OCI-LY1 (cell line): Measurements from ENCODE around the gene CUTA.

ENCODE experiments used
- H2AFZ ChIP-seq: fragments of 200-600 bp; sonication (generic), shearing (Covaris generic); 2 replicates; pipeline ENCODE4 v1.6.0; 2014; ENCODE audit warnings: antibody characterized with exemption, mild to moderate bottlenecking, low read length
- H3F3A ChIP-seq: fragments of 200-600 bp; sonication (generic), shearing (Covaris generic); 2 replicates; pipeline ENCODE4 v1.6.0; 2014; ENCODE audit warnings: mild to moderate bottlenecking, antibody characterized with exemption, low read length, moderate library complexity; ENCODE audit not compliant: insufficient read depth
- H3K27ac ChIP-seq: fragments of 200-600 bp; sonication (generic); 2 replicates; pipeline ENCODE4 v1.5.1; 2014; ENCODE audit warnings: low read length, mixed run types, mild to moderate bottlenecking, low read depth; ENCODE audit not compliant: poor library complexity, severe bottlenecking
- H3K27me3 ChIP-seq: fragments of 200-600 bp; sonication (generic); 2 replicates; pipeline ENCODE4 v1.6.0; 2014; ENCODE audit warnings: antibody characterized with exemption, mild to moderate bottlenecking, low read length, moderate library complexity; ENCODE audit not compliant: insufficient read depth
- H3K36me3 ChIP-seq: fragments of 200-600 bp; sonication (generic); 2 replicates; pipeline ENCODE4 v1.6.1; 2014; ENCODE audit warnings: mild to moderate bottlenecking, antibody characterized with exemption, low read length, moderate library complexity, mixed read lengths; ENCODE audit not compliant: insufficient read depth
- H3K4me1 ChIP-seq: fragments of 200-600 bp; sonication (generic); 2 replicates; pipeline ENCODE4 v1.5.1; 2014; ENCODE audit warnings: mild to moderate bottlenecking, low read length, moderate library complexity; ENCODE audit not compliant: insufficient read depth, severe bottlenecking
- H3K4me2 ChIP-seq: fragments of 200-600 bp; sonication (generic), shearing (Covaris generic); 2 replicates; pipeline ENCODE4 v1.6.1; 2014; ENCODE audit warnings: low read length
- H3K4me3 ChIP-seq: fragments of 200-600 bp; sonication (generic); 2 replicates; pipeline ENCODE4 v1.5.1; 2014; ENCODE audit warnings: low read length, low read depth, mild to moderate bottlenecking, mixed read lengths; ENCODE audit not compliant: poor library complexity, severe bottlenecking
- H3K79me2 ChIP-seq: fragments of 200-600 bp; shearing (Covaris generic); 2 replicates; pipeline ENCODE4 v1.6.1; 2016; ENCODE audit warnings: mixed run types, low read length, mixed read lengths; ENCODE audit not compliant: insufficient read depth
- H3K9ac ChIP-seq: fragments of 200-600 bp; sonication (generic), shearing (Covaris generic); 2 replicates; pipeline ENCODE4 v1.6.1; 2014; ENCODE audit warnings: mild to moderate bottlenecking, low read length, mixed read lengths
- H3K9me2 ChIP-seq: fragments of 200-600 bp; sonication (generic), shearing (Covaris generic); 2 replicates; pipeline ENCODE4 v1.6.1; 2014; ENCODE audit warnings: low read depth, mild to moderate bottlenecking, low read length, mixed read lengths
- H3K9me3 ChIP-seq: fragments of 200-600 bp; shearing (Covaris generic); 2 replicates; pipeline ENCODE4 v1.6.1; 2014; ENCODE audit warnings: low read length, mixed read lengths
- H4K20me1 ChIP-seq: fragments of 200-600 bp; sonication (generic), shearing (Covaris generic); 2 replicates; pipeline ENCODE4 v1.6.0; 2016; ENCODE audit warnings: mild to moderate bottlenecking, low read length; ENCODE audit not compliant: insufficient read depth
- EZH2 ChIP-seq: fragments of 200-600 bp; sonication (generic), shearing (Covaris generic); IDR thresholded peaks from 2 replicates; pipeline ENCODE4 v1.8.0; 2017; ENCODE audit warnings: borderline replicate concordance, mixed run types, mild to moderate bottlenecking, antibody characterized with exemption, low read length, moderate library complexity, mixed read lengths
- TF ChIP-seq, protein P1 (sequence below): fragments of 200-600 bp; sonication (generic), shearing (Covaris generic); IDR thresholded peaks from 2 replicates; pipeline ENCODE4 v1.5.1; 2017; ENCODE audit warnings: mild to moderate bottlenecking, antibody characterized with exemption, low read length, moderate library complexity, mixed read lengths

The CUTA gene

DNA sequence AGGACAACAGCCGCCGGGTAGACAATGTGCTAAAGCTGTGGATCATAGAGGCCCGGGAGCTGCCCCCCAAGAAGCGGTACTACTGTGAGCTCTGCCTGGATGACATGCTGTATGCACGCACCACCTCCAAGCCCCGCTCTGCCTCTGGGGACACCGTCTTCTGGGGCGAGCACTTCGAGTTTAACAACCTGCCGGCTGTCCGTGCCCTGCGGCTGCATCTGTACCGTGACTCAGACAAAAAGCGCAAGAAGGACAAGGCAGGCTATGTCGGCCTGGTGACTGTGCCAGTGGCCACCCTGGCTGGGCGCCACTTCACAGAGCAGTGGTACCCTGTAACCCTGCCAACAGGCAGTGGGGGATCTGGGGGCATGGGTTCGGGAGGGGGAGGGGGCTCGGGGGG is 19.8 kb upstream of the CUTA start:
- H3K36me3 ChIP-seq, result peaks cover 32% of the 10 kb centered on the region
- H3K79me2 ChIP-seq, result no peaks in the 10 kb centered on the region
- no peaks in the 10 kb centered on the region for H4K20me1 ChIP-seq
- no peaks in the 10 kb centered on the region for H3F3A ChIP-seq
- no peak overlapping the region for H3K9ac ChIP-seq
- no peak overlapping the region for H3K4me3 ChIP-seq
- H3K4me1 ChIP-seq, result peaks cover 2% of the 10 kb centered on the region
- H3K27ac ChIP-seq, result no peak overlapping the region
- no peaks in the 10 kb centered on the region for H3K9me3 ChIP-seq
- TF ChIP-seq, protein P1, sequence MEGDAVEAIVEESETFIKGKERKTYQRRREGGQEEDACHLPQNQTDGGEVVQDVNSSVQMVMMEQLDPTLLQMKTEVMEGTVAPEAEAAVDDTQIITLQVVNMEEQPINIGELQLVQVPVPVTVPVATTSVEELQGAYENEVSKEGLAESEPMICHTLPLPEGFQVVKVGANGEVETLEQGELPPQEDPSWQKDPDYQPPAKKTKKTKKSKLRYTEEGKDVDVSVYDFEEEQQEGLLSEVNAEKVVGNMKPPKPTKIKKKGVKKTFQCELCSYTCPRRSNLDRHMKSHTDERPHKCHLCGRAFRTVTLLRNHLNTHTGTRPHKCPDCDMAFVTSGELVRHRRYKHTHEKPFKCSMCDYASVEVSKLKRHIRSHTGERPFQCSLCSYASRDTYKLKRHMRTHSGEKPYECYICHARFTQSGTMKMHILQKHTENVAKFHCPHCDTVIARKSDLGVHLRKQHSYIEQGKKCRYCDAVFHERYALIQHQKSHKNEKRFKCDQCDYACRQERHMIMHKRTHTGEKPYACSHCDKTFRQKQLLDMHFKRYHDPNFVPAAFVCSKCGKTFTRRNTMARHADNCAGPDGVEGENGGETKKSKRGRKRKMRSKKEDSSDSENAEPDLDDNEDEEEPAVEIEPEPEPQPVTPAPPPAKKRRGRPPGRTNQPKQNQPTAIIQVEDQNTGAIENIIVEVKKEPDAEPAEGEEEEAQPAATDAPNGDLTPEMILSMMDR, result no peak
- no peak for TF ChIP-seq EZH2
- H3K27me3 ChIP-seq, result no peaks in the 10 kb centered on the region
- no peak overlapping the region for H3K4me2 ChIP-seq
- no peak overlapping the region for H2AFZ ChIP-seq
- no peaks in the 10 kb centered on the region for H3K9me2 ChIP-seq

DNA sequence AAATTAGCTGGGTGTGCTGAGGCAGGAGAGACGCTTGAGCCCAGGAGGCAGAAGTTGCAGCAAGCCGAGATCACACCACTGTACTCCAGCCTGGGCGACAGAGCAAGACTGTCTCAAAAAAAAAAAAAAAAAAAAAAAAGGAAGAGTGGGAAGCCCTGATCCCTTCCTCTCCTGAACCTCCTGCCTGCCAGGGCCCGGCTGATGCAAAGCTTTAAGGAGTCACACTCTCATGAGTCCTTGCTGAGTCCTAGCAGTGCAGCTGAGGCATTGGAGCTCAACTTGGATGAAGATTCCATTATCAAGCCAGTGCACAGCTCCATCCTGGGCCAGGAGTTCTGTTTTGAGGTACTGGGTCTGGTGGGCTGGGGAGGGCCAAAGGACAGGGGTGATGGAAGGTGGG is 17.1 kb upstream of the CUTA start:
- Histone ChIP-seq H3K36me3 (peaks cover 28% of the 10 kb centered on the region), H3K27me3 (no peaks in the 10 kb centered on the region), H3K4me3 (no peak overlapping the region), H3K79me2 (no peaks in the 10 kb centered on the region), H4K20me1 (no peaks in the 10 kb centered on the region), H2AFZ (no peak overlapping the region), H3K4me2 (no peak overlapping the region), H3F3A (no peaks in the 10 kb centered on the region), H3K9ac (no peak overlapping the region), H3K9me2 (no peaks in the 10 kb centered on the region), H3K4me1 (peaks cover 25% of the 10 kb centered on the region), H3K27ac (no peak overlapping the region), H3K9me3 (no peaks in the 10 kb centered on the region)
- no peak for TF ChIP-seq EZH2
- TF ChIP-seq, protein P1, result no peak

DNA sequence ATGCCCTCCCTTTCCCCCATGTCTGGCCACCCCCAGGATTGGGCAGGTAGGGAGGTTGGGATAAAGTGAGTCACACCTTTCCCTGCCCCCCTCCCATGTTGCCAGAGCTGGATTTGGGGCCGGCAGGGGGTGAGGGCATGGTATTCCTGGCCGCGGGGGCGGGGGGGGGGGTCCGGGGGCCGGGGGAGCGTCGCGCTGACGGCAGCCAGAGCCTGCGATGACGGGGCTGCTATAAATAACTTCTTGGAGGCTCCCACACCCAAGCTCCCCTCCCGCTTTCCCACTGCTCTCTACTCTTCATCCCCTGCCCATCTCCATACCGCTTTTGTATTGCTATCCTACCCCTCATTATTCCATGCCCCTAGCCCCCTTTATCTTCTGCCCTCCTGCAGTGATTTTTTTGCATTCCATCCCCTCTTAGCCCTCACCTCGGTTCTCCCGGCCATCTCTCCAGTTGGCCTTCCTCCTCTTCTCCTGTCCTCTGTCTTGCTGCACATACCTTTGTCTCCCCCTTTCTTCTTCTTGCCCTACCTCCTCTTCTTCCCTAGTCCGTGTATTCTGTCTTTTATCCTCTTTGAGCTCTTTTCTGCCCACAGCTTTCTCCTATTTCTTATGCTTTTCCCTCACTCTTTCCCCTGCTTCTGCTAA is 15.8 kb upstream of the CUTA start:
- H2AFZ ChIP-seq, result no peak overlapping the region
- peaks cover 38% of the 10 kb centered on the region for H3K4me1 ChIP-seq
- no peak overlapping the region for H3K4me3 ChIP-seq
- no peaks in the 10 kb centered on the region for H4K20me1 ChIP-seq
- H3K9me3 ChIP-seq, result no peaks in the 10 kb centered on the region
- peaks cover 25% of the 10 kb centered on the region for H3K36me3 ChIP-seq
- no peaks in the 10 kb centered on the region for H3K27me3 ChIP-seq
- H3K27ac ChIP-seq, result no peak overlapping the region
- H3K9me2 ChIP-seq, result no peaks in the 10 kb centered on the region
- 0 out of 2 replicates have a peak, but pooled peaks cover 5% of the 10 kb centered on the region for H3F3A ChIP-seq
- H3K79me2 ChIP-seq, result no peaks in the 10 kb centered on the region
- TF ChIP-seq EZH2, result no peak
- TF ChIP-seq, protein P1, result no peak
- no peak overlapping the region for H3K4me2 ChIP-seq
- no peak overlapping the region for H3K9ac ChIP-seq
